ENCODE measurements around the gene RTL10.
"Not testable (repeated sequence)": the region's sequence is repeated elsewhere in the genome, so short reads cannot be mapped to it uniquely, and the experiment has no call there.

The RTL10 gene

GRCh38 chr22:19888131-19888746 is 33.6 kb upstream of the RTL10 start:
- DNase-seq: no peak

- DNase-seq: no peak
Observed at GRCh38 chr22:19887256-19887985, 32.7 kb upstream of the RTL10 start.

- DNase-seq: peak; percentile 22
Observed at GRCh38 chr22:19886605-19887255, 32.1 kb upstream of the RTL10 start.

GRCh38 chr22:19885841-19886592 is 31.3 kb upstream of the RTL10 start:
- DNase-seq: no peak

- DNase-seq: no peak
Observed at GRCh38 chr22:19884954-19885751, 30.5 kb upstream of the RTL10 start.

GRCh38 chr22:19884161-19884953 is 29.7 kb upstream of the RTL10 start:
- DNase-seq: no peak

- not testable (repeated sequence) for DNase-seq
Observed at GRCh38 chr22:19883446-19883845, 28.8 kb upstream of the RTL10 start.

DNA sequence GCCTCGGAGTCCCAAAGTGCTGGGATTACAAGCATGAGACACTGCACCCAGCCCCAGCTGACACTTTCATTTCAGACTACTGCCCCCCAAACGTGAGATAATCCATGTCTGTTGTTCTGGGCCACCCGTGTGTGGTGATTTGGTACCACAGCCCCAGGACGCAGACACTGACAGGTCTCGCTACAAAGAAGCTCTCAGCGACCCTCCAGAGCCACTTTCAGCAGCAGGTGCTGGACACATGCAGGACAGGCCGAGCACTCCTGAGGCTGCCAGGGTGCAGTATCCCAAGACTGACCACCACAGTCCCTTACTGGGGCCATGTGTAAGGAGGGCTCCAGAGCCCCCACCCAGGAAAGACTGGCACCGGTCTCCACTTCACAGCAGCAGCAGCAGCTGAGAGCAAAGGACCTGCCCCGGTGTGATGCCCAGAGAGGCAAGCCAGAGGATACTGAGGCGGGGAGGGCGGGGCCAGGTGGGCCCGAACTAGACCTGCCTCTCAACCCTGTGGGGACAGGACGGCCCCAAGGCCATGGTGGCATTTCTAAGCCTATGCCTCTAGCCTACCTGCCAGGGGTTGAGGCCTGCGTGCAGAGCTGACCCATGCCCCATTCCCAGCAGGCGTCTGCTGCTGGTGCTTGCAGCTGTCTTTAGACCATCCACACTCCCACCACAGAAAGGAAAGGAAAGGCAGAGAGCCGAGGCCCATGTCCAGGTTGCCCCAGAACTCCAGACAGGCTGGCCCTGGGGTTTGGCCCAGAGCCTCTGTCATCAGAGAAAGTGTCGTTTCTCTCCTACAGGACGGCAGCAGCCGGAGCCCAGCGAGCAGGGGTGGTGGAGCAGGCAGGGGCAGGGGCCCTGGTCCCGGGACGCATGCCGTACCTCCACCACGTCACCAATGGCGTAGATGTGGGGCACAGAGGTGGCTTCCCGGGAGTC is 28.0 kb upstream of the RTL10 start:
- DNase-seq: no peak

GRCh38 chr22:19880786-19881569 is 26.3 kb upstream of the RTL10 start:
- no peak for DNase-seq

DNA sequence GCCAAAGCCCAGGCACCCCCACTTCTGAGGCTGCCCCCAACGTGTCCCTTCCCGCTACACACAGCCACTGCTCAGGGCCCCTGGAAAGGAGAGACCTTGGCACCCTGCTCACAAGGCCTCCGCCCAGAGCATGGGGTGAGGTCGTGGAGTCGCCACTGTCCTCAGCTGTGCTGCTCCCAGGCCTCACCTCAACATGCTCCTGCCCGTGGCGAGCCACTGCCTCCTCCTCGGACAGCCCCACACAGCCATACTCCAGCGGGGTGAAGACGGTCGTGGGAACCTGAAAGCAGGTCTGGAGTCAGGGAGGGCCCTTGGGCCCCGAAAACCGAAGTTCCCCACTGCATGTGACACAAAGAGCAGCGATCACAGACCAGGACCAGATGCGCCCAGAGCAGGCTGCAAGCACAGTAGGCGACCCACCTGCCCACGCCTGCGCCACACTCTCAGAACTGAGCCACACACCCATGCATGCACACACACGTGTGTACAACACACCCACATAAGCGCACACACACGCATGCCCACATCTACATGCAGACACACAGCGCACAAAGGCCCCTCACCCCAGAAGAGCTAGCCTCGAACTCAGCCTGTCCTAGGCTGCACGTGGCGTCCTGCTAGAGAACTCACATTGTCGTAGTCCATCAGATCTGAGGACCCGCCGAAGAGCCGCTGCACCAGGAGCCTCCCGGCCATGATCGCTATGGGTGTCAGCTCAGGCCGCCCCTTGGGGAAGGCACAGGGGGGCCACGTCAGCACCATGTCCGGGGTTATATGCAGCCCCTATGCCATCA is 25.5 kb upstream of the RTL10 start:
- no peak for DNase-seq

- DNase-seq: no peak
Observed at GRCh38 chr22:19879643-19879991, 24.9 kb upstream of the RTL10 start.

DNA sequence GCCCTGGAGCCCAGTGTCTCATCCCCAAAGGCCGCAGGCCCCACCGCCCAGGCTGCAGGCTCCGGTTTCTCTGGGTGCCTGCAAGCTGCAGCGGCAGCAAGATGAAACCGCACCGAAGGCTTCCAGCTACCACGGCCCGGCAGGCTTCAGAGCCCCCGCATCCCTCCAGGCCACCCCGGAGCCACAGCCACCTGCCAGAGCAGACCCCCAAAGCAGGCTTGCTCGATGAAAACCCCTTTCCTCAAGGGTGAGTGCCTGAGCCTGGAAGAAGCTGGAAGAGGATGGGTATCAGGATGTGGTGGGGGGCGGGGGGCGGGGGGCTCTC is 24.5 kb upstream of the RTL10 start:
- no peak for DNase-seq

DNA sequence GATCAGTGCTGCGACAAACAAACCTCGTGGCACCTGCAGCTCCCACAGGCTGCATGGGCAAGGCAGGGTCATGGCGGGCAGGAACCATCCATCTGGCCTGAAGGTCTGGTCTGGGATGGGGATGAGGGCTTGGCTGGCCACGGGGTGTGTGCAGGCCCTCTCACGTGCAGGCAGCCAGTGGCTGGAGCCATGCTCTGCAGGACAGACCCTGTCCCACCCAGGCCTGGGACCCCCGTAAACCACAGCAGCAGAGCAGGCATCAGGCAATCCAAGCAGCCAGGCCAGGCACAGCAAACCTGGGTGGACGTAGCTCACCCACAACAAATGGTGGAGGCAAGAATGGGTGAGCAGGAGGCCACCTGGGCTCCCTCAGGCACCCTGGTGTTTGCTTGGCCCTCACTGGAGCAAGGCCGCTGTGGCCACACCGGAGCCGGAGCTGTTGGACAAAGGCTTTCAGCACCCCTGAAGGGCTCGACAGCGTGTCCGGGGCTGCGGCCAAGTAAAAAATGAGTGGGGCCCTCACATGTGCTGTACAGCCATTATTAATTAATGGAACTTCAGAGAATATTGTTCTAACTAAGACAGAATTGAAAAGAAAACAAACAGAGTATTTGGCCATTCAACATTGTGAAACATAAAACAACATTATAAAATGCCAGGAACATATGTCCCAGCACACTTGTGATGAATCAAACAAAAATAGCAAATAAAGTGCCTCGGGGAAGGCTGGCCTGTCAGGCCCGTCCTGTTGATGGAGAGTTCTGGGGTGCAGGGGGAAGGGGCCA is 24.0 kb upstream of the RTL10 start:
- no peak for DNase-seq

- no peak for DNase-seq
Observed at GRCh38 chr22:19877626-19878339, 23.1 kb upstream of the RTL10 start.

DNA sequence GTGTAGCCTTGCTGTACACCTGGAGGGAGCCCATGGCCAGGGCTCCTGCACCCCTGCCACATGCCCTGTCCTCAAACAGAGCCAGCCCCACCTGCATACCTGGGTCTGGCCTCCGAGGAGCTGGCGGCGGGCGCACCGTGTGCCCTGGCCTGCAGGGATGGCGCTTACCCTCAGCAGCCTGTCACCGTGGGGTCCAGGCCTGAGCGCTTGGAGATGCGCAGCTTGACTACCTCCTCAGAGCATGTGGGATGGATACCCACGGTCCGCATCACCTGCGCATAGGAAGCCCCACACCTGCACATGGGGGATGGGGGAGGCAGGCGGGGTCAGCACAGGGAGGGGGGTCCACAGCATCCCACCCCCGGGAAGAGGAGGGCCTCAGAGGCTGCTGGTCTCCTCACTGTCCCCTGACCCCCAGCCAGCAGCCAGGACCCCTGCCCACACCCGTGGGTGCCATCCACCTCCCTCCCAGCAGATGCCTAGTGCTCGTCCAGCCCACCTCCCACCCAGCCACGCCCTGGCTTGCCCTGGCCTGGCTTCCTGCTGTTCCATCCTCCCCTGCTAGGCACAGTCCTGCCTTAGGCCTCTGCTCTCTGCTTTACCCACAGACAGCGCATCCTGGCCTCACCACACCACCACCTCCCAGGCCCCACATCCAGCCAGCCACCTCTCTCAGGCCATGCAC is 22.4 kb upstream of the RTL10 start:
- DNase-seq: no peak

GRCh38 chr22:19876314-19876940 is 21.8 kb upstream of the RTL10 start:
- no peak for DNase-seq
